HFF-Myc (cell line): ENCODE measurements around the gene PCDH15.
"Not testable (repeated sequence)": the region's sequence is repeated elsewhere in the genome, so short reads cannot be mapped to it uniquely, and the experiment has no call there.

Experiments
- DNase-seq: peaks from one replicate; pipeline ENCODE4 v3.0.0-alpha.2; 2011; ENCODE audit warnings: low read depth; ENCODE audit errors: extremely low read depth
- H3K4me3 ChIP-seq: replicated peaks from 2 replicates; pipeline ENCODE4 v1.5.1; 2011; ENCODE audit warnings: low read depth, mild to moderate bottlenecking, control low read depth, low read length
- CTCF ChIP-seq: IDR thresholded peaks from 2 replicates; pipeline ENCODE4 v1.5.1; 2012; ENCODE audit warnings: mild to moderate bottlenecking, low read depth, low read length, control low read depth; ENCODE audit errors: missing control alignments

The PCDH15 gene

GRCh38 chr10:54415483-54415882, 385.5 kb downstream of the PCDH15 start:
- no peak for DNase-seq
- TF ChIP-seq CTCF = no peak
- H3K4me3 ChIP-seq = no peak overlapping the region

- no peak overlapping the region for H3K4me3 ChIP-seq
- DNase-seq = no peak
Observed at GRCh38 chr10:54402576-54402975, 398.5 kb downstream of the PCDH15 start.

GRCh38 chr10:54396031-54396430, 405.0 kb downstream of the PCDH15 start:
- TF ChIP-seq CTCF = no peak
- H3K4me3 ChIP-seq = no peak overlapping the region
- DNase-seq = no peak

More at GRCh38 chr10:54402576-54402975, 398.5 kb downstream of the PCDH15 start:
- TF ChIP-seq CTCF = peak; percentile 4

- DNase-seq, H3K4me3 ChIP-seq: not testable (repeated sequence)
Observed at GRCh38 chr10:54394598-54394997, 406.4 kb downstream of the PCDH15 start.

GRCh38 chr10:54372179-54372578, 428.9 kb downstream of the PCDH15 start:
- no peak for TF ChIP-seq CTCF
- no peak overlapping the region for H3K4me3 ChIP-seq
- DNase-seq = no peak

GRCh38 chr10:54368984-54369383, 432.0 kb downstream of the PCDH15 start:
- DNase-seq = no peak
- TF ChIP-seq CTCF = no peak
- no peak overlapping the region for H3K4me3 ChIP-seq

- DNase-seq = no peak
- no peak overlapping the region for H3K4me3 ChIP-seq
- TF ChIP-seq CTCF = no peak
Observed at GRCh38 chr10:54363390-54363789, 437.6 kb downstream of the PCDH15 start.

GRCh38 chr10:54342058-54342457, 459.0 kb downstream of the PCDH15 start:
- no peak overlapping the region for H3K4me3 ChIP-seq
- TF ChIP-seq CTCF = no peak
- no peak for DNase-seq
